Globus pallidus (tissue), 1 donor: ENCODE results near the gene GSTO2.
A peak's percentile ranks its signal among the peaks of the same experiment; 100 is the strongest.

Experiments
- DNase-seq: peaks from one replicate; pipeline ENCODE4 v3.0.0-alpha.2; 2015; ENCODE audit warnings: low spot score

GSTO2 gene

GRCh38 chr10:104325436-104326435, 56.8 kb downstream of the GSTO2 start:
- no peak for DNase-seq

GRCh38 chr10:104326991-104327610, 58.1 kb downstream of the GSTO2 start:
- DNase-seq = no peak

- DNase-seq = peak; percentile 54
These were observed 59.0 kb downstream of the GSTO2 start for GRCh38 chr10:104327745-104328645.

GRCh38 chr10:104328646-104328895, 59.6 kb downstream of the GSTO2 start:
- no peak for DNase-seq

- DNase-seq = peak; percentile 63
These were observed 60.1 kb downstream of the GSTO2 start for GRCh38 chr10:104328896-104329710.

GRCh38 chr10:104329735-104330134, 60.8 kb downstream of the GSTO2 start:
- no peak for DNase-seq

- no peak for DNase-seq
These were observed 61.5 kb downstream of the GSTO2 start for GRCh38 chr10:104330168-104331110.

- no peak for DNase-seq
These were observed 62.3 kb downstream of the GSTO2 start for GRCh38 chr10:104331208-104331838.

GRCh38 chr10:104332243-104333031, 63.5 kb downstream of the GSTO2 start:
- DNase-seq = no peak

GRCh38 chr10:104333032-104333727, 64.2 kb downstream of the GSTO2 start:
- no peak for DNase-seq

- DNase-seq = no peak
These were observed 64.9 kb downstream of the GSTO2 start for GRCh38 chr10:104333728-104334373.

GRCh38 chr10:104334561-104334960, 65.6 kb downstream of the GSTO2 start:
- DNase-seq = no peak

- no peak for DNase-seq
These were observed 66.1 kb downstream of the GSTO2 start for GRCh38 chr10:104334965-104335650.

GRCh38 chr10:104336821-104337467, 68.0 kb downstream of the GSTO2 start:
- DNase-seq = no peak

GRCh38 chr10:104337521-104337984, 68.6 kb downstream of the GSTO2 start:
- peak; percentile 46 for DNase-seq

GRCh38 chr10:104337985-104338735, 69.2 kb downstream of the GSTO2 start, which contains the start of gene ITPRIP:
TSS of gene ITPRIP (minus strand) at chr10:104338465. CDS start at chr10:104316051, 22,414 bp downstream.
- peak; percentile 54 for DNase-seq
